ENCODE measurements around the gene CTDSPL2. TPM values are rescaled to one million over a fixed set of nuclear protein-coding genes. Genes with fewer than 3 reads are reported as not detected.

CTDSPL2 gene
- total and polyA plus RNA-seq, 2 of the 4 experiments (the other 2 are of a cell fraction): 17.3 to 47.3 TPM

DNA sequence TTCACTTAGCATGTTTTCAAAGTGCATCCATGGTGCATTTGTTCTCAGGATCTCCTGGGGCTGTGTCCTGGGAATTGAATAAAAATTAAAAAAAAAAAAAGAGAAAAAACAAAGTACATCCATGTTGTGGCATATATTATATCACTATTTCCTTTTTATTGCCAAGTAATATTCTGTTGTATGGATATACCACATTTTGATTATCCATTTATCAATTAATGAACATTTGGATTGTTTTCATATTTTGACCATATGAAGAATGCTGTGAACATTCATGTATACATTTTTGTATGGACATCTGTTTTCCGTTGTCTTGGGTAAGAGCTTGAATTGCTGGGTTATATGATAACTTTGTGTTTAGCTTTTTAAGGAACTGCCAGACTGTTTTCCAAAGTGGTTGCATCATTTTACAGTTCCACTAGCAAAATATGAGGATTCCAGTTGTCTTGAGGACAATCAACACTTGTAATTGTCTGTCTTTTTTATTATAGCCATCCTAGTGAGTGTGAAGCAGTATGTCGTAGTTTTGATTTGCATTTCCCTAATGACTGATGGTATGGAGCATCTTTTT, 44.5 kb downstream of the CTDSPL2 start:
- Histone ChIP-seq H3K56ac (ENCODE audit: extremely low read depth, insufficient read depth, low read length) (no peak overlapping the region), H2BK20ac (ENCODE audit: low read depth, low read length) (no peak overlapping the region), H4K8ac (ENCODE audit: low read depth in 2 of 2, low read length in 2 of 2) (no peak overlapping the region), H3K36me3 (ENCODE audit: control insufficient read depth, insufficient read depth, low read length) (peaks cover 7% of the 10 kb centered on the region), H2AFZ (replicated peaks; ENCODE audit: low read length, poor library complexity) (no peak overlapping the region), H2BK15ac (ENCODE audit: low read depth, low read length) (no peak overlapping the region), H3K14ac (replicated peaks; ENCODE audit: low read depth, low read length) (no peak overlapping the region), H2BK120ac (ENCODE audit: low read depth, low read length) (no peak overlapping the region), H3K4me1 (ENCODE audit: control insufficient read depth, insufficient read depth, low read length) (no peaks in the 10 kb centered on the region; the same call in 1 of the 2 replicates), H3K4me3 (ENCODE audit: insufficient read depth, low read depth, low read length) (no peak overlapping the region), H3K9me3 (ENCODE audit: control insufficient read depth, insufficient read depth, low read length) (no peaks in the 10 kb centered on the region), H3K9ac (ENCODE audit: low read depth, low read length) (no peak overlapping the region), H3K9me1 (ENCODE audit: insufficient read depth, low read length) (peaks cover 7% of the 10 kb centered on the region; the same call in 1 of the 2 replicates), H4K5ac (ENCODE audit: low read depth, low read length) (no peak overlapping the region), H3K23ac (ENCODE audit: low read depth, low read length) (no peak overlapping the region), H4K20me1 (ENCODE audit: insufficient read depth, low read length) (peaks cover 7% of the 10 kb centered on the region; the same call in 1 of the 2 replicates), H2BK5ac (ENCODE audit: low read depth, low read length, poor library complexity, severe bottlenecking) (no peak overlapping the region), H4K91ac (ENCODE audit: insufficient read depth, low read depth, low read length) (no peak overlapping the region), H3K18ac (ENCODE audit: low read depth, low read length) (no peak overlapping the region), H2AK5ac (ENCODE audit: low read depth, low read length) (no peak overlapping the region), H3K27ac (ENCODE audit: insufficient read depth, low read length) (no peak overlapping the region), H3K79me1 (ENCODE audit: low read depth in 1 of 2, low read length in 2 of 2) (peaks cover 22 to 46% of the 10 kb centered on the region in 2 experiments), H3K27me3 (ENCODE audit: control insufficient read depth, insufficient read depth, low read length) (no peaks in the 10 kb centered on the region), H3K4ac (ENCODE audit: low read depth, low read length) (no peak overlapping the region), H2AK9ac (replicated peaks; ENCODE audit: low read depth, low read length, poor library complexity) (no peak overlapping the region), H3K4me2 (ENCODE audit: low read depth, low read length) (no peak overlapping the region)
- in situ Hi-C loops (cut with MboI; ENCODE audit: low sequenced_read_pairs): no loop called here
- CTCF ChIA-PET: interaction anchor here (0.6 kb wide), 1 partner anchor 29 kb away, joined by 6 read pairs; no protein-coding TSS in a partner anchor
- dilution Hi-C loops (cut with HindIII; ENCODE audit: low sequenced_read_pairs, unreplicated experiment): no loop called here
- POLR2A ChIA-PET (ENCODE audit: unreplicated experiment): interaction anchor here (0.5 kb wide), 1 partner anchor 18 kb away, joined by 5 read pairs; no protein-coding TSS in a partner anchor
- no CpG with 5 or more reads among the region's 2 CpGs for WGBS, 2 experiments (ENCODE audit: extremely low coverage in 2 of 2, insufficient read length in 1 of 2)
- no TSS peak for BruUV-seq (replicated peaks)
- TF ChIP-seq, protein P1, sequence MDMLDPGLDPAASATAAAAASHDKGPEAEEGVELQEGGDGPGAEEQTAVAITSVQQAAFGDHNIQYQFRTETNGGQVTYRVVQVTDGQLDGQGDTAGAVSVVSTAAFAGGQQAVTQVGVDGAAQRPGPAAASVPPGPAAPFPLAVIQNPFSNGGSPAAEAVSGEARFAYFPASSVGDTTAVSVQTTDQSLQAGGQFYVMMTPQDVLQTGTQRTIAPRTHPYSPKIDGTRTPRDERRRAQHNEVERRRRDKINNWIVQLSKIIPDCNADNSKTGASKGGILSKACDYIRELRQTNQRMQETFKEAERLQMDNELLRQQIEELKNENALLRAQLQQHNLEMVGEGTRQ (IDR thresholded peaks at IDR 0.05; ENCODE audit: low read depth, low read length): no peak
- TF ChIP-seq RAD21 (IDR thresholded peaks at IDR 0.05; ENCODE audit: low read length) (no peak), FOS (IDR thresholded peaks at IDR 0.05; ENCODE audit: low read depth, low read length) (no peak), SMC3 (IDR thresholded peaks at IDR 0.05; ENCODE audit: low read depth, low read length) (no peak), NFE2L2 (IDR thresholded peaks at IDR 0.05; ENCODE audit: low read depth, low read length) (no peak), MAZ (IDR thresholded peaks at IDR 0.05; ENCODE audit: borderline replicate concordance, low read depth, low read length) (no peak), BHLHE40 (IDR thresholded peaks at IDR 0.05; ENCODE audit: low read depth, low read length) (no peak), RFX5 (IDR thresholded peaks at IDR 0.05; ENCODE audit: low read depth, low read length) (no peak), CHD1 (IDR thresholded peaks at IDR 0.05; ENCODE audit: low read depth, low read length) (no peak), RCOR1 (IDR thresholded peaks at IDR 0.05; ENCODE audit: insufficient replicate concordance, low read length) (no peak), POLR2A (IDR thresholded peaks at IDR 0.05; ENCODE audit: low read depth, low read length) (no peak), MXI1 (IDR thresholded peaks at IDR 0.05; ENCODE audit: borderline replicate concordance, low read depth, low read length) (no peak), CEBPB (IDR thresholded peaks at IDR 0.05; ENCODE audit: low read depth, low read length) (no peak), MAFK (IDR thresholded peaks at IDR 0.05; ENCODE audit: low read depth, low read length) (no peak)
- TF ChIP-seq, protein P2, sequence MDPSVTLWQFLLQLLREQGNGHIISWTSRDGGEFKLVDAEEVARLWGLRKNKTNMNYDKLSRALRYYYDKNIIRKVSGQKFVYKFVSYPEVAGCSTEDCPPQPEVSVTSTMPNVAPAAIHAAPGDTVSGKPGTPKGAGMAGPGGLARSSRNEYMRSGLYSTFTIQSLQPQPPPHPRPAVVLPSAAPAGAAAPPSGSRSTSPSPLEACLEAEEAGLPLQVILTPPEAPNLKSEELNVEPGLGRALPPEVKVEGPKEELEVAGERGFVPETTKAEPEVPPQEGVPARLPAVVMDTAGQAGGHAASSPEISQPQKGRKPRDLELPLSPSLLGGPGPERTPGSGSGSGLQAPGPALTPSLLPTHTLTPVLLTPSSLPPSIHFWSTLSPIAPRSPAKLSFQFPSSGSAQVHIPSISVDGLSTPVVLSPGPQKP (IDR thresholded peaks at IDR 0.05; ENCODE audit: borderline replicate concordance, low read depth, low read length): no peak
- TF ChIP-seq, protein P3, sequence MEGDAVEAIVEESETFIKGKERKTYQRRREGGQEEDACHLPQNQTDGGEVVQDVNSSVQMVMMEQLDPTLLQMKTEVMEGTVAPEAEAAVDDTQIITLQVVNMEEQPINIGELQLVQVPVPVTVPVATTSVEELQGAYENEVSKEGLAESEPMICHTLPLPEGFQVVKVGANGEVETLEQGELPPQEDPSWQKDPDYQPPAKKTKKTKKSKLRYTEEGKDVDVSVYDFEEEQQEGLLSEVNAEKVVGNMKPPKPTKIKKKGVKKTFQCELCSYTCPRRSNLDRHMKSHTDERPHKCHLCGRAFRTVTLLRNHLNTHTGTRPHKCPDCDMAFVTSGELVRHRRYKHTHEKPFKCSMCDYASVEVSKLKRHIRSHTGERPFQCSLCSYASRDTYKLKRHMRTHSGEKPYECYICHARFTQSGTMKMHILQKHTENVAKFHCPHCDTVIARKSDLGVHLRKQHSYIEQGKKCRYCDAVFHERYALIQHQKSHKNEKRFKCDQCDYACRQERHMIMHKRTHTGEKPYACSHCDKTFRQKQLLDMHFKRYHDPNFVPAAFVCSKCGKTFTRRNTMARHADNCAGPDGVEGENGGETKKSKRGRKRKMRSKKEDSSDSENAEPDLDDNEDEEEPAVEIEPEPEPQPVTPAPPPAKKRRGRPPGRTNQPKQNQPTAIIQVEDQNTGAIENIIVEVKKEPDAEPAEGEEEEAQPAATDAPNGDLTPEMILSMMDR (conservative IDR thresholded peaks at IDR 0.05; ENCODE audit: low read depth, low read length): no peak
- ATAC-seq (ENCODE audit: low read depth) (no peak), DNase-seq (no peak)
- intact Hi-C loops (cut with micrococcal nuclease): no loop called here

All from IMR-90 (cell line).